GM18858 (cell line): ENCODE data around the gene PRKAR1A.

Experiments used
- ATAC-seq: cut with Tn5 transposase; IDR thresholded peaks from one replicate; pipeline ENCODE4 v1.9.1; 2021; ENCODE audit not compliant: unreplicated experiment

The PRKAR1A gene

GRCh38 chr17:68598545-68598961 lies 86.3 kb downstream of the PRKAR1A start:
- ATAC-seq, result no peak

GRCh38 chr17:68599091-68599490 lies 86.9 kb downstream of the PRKAR1A start:
- ATAC-seq, result no peak

GRCh38 chr17:68599552-68600066 lies 87.4 kb downstream of the PRKAR1A start:
- no peak for ATAC-seq

GRCh38 chr17:68600067-68600930 lies 88.1 kb downstream of the PRKAR1A start:
- ATAC-seq, result no peak
